HUES48 (cell line): ENCODE data around the gene FCRL4.
A peak's percentile ranks its signal among the peaks of the same experiment; 100 is the strongest.

Source experiments
- H3K27ac ChIP-seq: one replicate; pipeline ENCODE4 v1.7.0; 2013; ENCODE audit warnings: low read depth, low read length, inconsistent platforms
- H3K27me3 ChIP-seq: 2 replicates; pipeline ENCODE4 v1.6.1; 2013; ENCODE audit warnings: mild to moderate bottlenecking, low read length; ENCODE audit not compliant: control insufficient read depth, insufficient read depth
- H3K36me3 ChIP-seq: 2 replicates; pipeline ENCODE4 v1.6.1; 2013; ENCODE audit warnings: low read length; ENCODE audit not compliant: control insufficient read depth, insufficient read depth
- H3K4me1 ChIP-seq: 2 replicates; pipeline ENCODE4 v1.6.1; 2013; ENCODE audit warnings: mild to moderate bottlenecking, low read length; ENCODE audit not compliant: control insufficient read depth, insufficient read depth
- H3K4me3 ChIP-seq: 2 replicates; pipeline ENCODE4 v1.5.1; 2013; ENCODE audit warnings: mild to moderate bottlenecking, low read depth, low read length
- H3K9ac ChIP-seq: 2 replicates; pipeline ENCODE4 v1.6.1; 2013; ENCODE audit warnings: mild to moderate bottlenecking, low read depth, low read length, moderate library complexity
- H3K9me3 ChIP-seq: 2 replicates; pipeline ENCODE4 v1.6.1; 2013; ENCODE audit warnings: low read length; ENCODE audit not compliant: control insufficient read depth, insufficient read depth

The FCRL4 gene

DNA sequence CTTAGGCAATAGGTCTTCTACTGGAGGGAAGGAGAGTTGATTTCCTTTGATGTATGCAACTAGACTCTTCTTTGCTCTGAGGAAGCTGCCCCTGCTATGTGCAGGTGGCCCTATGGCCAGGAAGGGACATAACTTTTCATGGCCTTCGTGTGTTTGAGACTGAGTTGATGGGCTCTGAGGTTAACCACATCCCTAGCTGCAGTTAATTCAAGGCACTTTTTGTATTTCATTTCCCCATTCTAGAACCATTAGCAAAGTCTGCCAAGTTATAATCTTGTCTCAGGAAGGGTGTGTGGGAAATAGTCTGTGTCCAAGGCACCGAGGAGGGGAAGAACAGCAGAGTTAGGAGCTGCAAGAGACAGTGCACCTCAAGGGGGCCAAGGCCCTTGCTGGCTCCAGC is 2.5 kb downstream of the FCRL4 start:
- no peaks in the 10 kb centered on the region for H3K4me1 ChIP-seq
- H3K27me3 ChIP-seq, result no peaks in the 10 kb centered on the region
- H3K4me3 ChIP-seq, result no peak overlapping the region
- H3K9me3 ChIP-seq, result no peaks in the 10 kb centered on the region
- H3K9ac ChIP-seq, result no peak overlapping the region
- no peaks in the 10 kb centered on the region for H3K36me3 ChIP-seq
- no peak overlapping the region for H3K27ac ChIP-seq

GRCh38 chr1:157585984-157586383 is 11.9 kb downstream of the FCRL4 start:
- H3K9ac ChIP-seq, result no peak overlapping the region
- no peaks in the 10 kb centered on the region for H3K36me3 ChIP-seq
- no peaks in the 10 kb centered on the region for H3K9me3 ChIP-seq
- H3K27me3 ChIP-seq, result no peaks in the 10 kb centered on the region; the same call in 1 of the 2 replicates
- H3K4me1 ChIP-seq, result peaks cover 9% of the 10 kb centered on the region
- H3K27ac ChIP-seq, result no peak overlapping the region
- H3K4me3 ChIP-seq, result no peak overlapping the region

DNA sequence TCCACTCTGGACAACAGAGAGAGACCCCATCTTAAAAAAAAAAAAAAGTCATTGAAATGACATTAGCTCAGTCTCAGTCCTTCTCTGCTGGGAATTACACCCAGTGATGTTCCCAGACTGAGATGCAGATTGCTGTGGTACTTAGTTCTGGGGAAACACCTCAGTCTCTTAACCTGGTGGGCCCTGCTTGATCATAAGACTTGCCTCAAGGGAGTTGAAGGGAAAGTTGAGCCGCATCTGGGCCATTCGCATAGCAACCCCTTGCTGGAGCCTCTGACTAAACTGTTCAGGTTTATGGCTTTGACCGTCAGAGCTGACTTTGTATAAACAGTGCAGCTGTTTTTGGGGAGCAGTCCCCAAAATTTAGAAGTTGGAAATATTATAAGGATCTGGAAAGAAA is 13.4 kb downstream of the FCRL4 start:
- no peak overlapping the region for H3K4me3 ChIP-seq
- no peak overlapping the region for H3K9ac ChIP-seq
- peaks cover 9% of the 10 kb centered on the region for H3K4me1 ChIP-seq
- no peaks in the 10 kb centered on the region for H3K9me3 ChIP-seq
- no peaks in the 10 kb centered on the region for H3K36me3 ChIP-seq
- H3K27ac ChIP-seq, result no peak overlapping the region
- H3K27me3 ChIP-seq, result no peaks in the 10 kb centered on the region; the same call in 1 of the 2 replicates

- H3K27me3 ChIP-seq, result no peaks in the 10 kb centered on the region; the same call in 1 of the 2 replicates
- H3K4me1 ChIP-seq, result no peaks in the 10 kb centered on the region
- no peak overlapping the region for H3K4me3 ChIP-seq
- H3K36me3 ChIP-seq, result no peaks in the 10 kb centered on the region
- H3K9ac ChIP-seq, result no peak overlapping the region
- H3K9me3 ChIP-seq, result no peaks in the 10 kb centered on the region
- H3K27ac ChIP-seq, result no peak overlapping the region
These were observed 17.1 kb downstream of the FCRL4 start for GRCh38 chr1:157580828-157581210.

DNA sequence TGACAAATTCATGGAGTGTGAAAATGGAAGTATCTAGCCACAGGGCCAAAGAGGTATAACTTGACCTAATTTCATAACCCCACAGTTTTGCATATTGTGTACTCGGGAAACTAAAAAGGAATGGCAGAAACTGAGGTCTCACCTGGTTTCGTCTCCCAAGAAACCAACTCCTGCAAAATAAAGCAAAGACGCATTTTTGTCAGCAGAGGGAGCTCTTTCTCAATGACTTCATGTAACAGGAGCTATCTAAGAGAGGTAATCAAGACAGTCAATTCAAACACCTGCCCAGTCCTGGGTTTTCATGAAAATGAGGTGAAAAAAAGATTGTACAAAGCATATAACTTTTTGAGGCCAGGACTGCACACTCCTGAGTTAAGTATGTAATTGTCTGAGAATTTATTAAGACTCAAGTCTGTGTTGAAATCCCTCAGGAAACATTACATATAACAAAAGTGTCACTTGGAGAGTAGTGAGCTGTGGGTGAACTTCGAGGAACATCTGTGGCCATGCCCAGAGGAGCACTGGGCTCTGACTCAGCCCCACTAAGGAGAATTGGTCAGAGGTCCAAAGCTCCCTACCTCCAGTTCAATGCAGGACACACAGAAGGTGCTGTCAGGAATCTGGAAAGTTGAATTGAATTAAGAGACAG is 17.6 kb downstream of the FCRL4 start:
- Histone ChIP-seq H3K4me3 (no peak overlapping the region), H3K9me3 (no peaks in the 10 kb centered on the region), H3K36me3 (no peaks in the 10 kb centered on the region), H3K27ac (no peak overlapping the region), H3K4me1 (no peaks in the 10 kb centered on the region), H3K9ac (no peak overlapping the region), H3K27me3 (no peaks in the 10 kb centered on the region; the same call in 1 of the 2 replicates)

DNA sequence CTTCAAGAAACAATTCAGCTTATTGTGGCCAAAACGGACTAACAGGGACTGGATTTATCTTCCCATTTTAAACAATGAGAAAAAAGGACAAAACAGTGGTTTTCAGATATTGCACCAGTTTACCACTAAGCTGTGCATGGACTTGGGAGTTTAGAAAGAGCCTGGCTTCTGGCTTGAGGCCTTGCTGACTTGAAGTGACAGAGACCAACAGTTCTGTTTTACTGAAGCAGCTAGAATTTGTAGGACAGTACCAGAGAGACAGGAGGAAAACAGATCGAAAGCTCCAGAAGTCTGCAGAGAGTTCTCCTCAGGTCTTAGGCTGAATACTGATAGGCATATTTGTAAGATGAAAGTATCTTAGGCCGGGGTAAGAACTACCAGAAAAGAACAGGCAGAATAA is 20.5 kb downstream of the FCRL4 start:
- H3K36me3 ChIP-seq, result no peaks in the 10 kb centered on the region
- H3K4me1 ChIP-seq, result no peaks in the 10 kb centered on the region

GRCh38 chr1:157575744-157576143 is 22.1 kb downstream of the FCRL4 start:
- Histone ChIP-seq H3K4me1 (no peaks in the 10 kb centered on the region), H3K4me3 (no peak overlapping the region), H3K27me3 (no peaks in the 10 kb centered on the region), H3K27ac (no peak overlapping the region), H3K36me3 (no peaks in the 10 kb centered on the region), H3K9me3 (no peaks in the 10 kb centered on the region), H3K9ac (no peak overlapping the region)

More for the DNA sequence above, 20.5 kb downstream of the FCRL4 start:
- Histone ChIP-seq H3K27me3 (no peaks in the 10 kb centered on the region; the same call in 1 of the 2 replicates), H3K9ac (no peak overlapping the region), H3K4me3 (no peak overlapping the region), H3K9me3 (no peaks in the 10 kb centered on the region), H3K27ac (no peak overlapping the region)

DNA sequence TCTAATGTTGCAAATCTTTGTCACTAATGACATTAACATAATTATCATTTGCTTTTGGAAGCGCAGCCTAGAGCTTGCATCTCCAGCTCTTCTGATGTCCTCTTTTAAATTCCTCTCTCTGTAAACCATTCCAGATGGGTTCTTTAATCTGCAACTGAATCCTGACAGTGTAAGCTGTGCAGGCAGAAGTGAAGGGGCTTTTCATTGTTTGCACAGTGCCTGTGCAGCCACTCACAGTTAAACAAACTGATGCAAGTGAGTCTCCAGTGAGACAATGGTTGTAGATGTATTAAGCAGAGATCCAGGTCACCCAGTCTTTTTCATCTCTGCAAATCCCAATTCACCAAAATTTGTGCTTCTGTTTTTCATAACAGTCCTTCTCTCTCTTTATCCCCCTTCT is 23.0 kb downstream of the FCRL4 start:
- Histone ChIP-seq H3K4me1 (peaks cover 4% of the 10 kb centered on the region; the same call in 1 of the 2 replicates), H3K9me3 (no peaks in the 10 kb centered on the region)

GRCh38 chr1:157566484-157567300 is 31.2 kb downstream of the FCRL4 start:
- no peaks in the 10 kb centered on the region for H3K9me3 ChIP-seq
- H3K4me1 ChIP-seq, result peaks cover 35% of the 10 kb centered on the region
- H3K36me3 ChIP-seq, result no peaks in the 10 kb centered on the region
- no peaks in the 10 kb centered on the region; the same call in 1 of the 2 replicates for H3K27me3 ChIP-seq
- no peak overlapping the region for H3K9ac ChIP-seq
- peak overlapping the region; percentile 67 for H3K27ac ChIP-seq
- H3K4me3 ChIP-seq, result peak overlapping the region; percentile 25; the same call in 1 of the 2 replicates

More for the DNA sequence above, 23.0 kb downstream of the FCRL4 start:
- Histone ChIP-seq H3K27me3 (no peaks in the 10 kb centered on the region), H3K36me3 (no peaks in the 10 kb centered on the region), H3K4me3 (no peak overlapping the region), H3K27ac (no peak overlapping the region), H3K9ac (no peak overlapping the region)

- Histone ChIP-seq H3K9me3 (no peaks in the 10 kb centered on the region), H3K4me3 (no peak overlapping the region), H3K27me3 (no peaks in the 10 kb centered on the region; the same call in 1 of the 2 replicates), H3K36me3 (no peaks in the 10 kb centered on the region), H3K27ac (no peak overlapping the region), H3K4me1 (peaks cover 33% of the 10 kb centered on the region), H3K9ac (no peak overlapping the region)
These were observed 35.4 kb downstream of the FCRL4 start for GRCh38 chr1:157562515-157562914.

DNA sequence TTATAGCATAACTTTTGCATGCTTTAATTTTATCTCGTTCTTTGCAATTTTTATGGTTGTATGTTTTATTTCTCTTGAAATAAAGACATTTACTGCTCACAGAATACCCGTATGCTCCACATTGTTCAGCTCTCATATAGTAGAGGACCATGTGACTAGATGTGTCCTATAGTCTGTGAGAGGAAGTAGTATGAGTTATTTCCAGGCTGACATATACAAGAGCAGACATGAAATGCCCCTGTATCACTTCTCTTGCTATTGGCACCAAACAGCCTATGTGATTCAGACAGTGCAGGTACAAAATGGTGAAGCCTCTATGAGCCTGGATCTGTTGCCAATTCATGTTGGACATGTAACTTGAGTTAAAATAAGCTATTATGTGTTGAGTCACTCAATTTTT is 39.8 kb downstream of the FCRL4 start:
- H3K36me3 ChIP-seq, result no peaks in the 10 kb centered on the region
- H3K27ac ChIP-seq, result no peak overlapping the region
- no peaks in the 10 kb centered on the region for H3K9me3 ChIP-seq
- no peak overlapping the region for H3K4me3 ChIP-seq
- peaks cover 13% of the 10 kb centered on the region; the same call in 1 of the 2 replicates for H3K4me1 ChIP-seq
- no peaks in the 10 kb centered on the region; the same call in 1 of the 2 replicates for H3K27me3 ChIP-seq
- H3K9ac ChIP-seq, result no peak overlapping the region
